ENCODE data around the gene ZNF516.
"Not testable (repeated sequence)": the region's sequence is repeated elsewhere in the genome, so short reads cannot be mapped to it uniquely, and the experiment has no call there.

Gene ZNF516, protein sequence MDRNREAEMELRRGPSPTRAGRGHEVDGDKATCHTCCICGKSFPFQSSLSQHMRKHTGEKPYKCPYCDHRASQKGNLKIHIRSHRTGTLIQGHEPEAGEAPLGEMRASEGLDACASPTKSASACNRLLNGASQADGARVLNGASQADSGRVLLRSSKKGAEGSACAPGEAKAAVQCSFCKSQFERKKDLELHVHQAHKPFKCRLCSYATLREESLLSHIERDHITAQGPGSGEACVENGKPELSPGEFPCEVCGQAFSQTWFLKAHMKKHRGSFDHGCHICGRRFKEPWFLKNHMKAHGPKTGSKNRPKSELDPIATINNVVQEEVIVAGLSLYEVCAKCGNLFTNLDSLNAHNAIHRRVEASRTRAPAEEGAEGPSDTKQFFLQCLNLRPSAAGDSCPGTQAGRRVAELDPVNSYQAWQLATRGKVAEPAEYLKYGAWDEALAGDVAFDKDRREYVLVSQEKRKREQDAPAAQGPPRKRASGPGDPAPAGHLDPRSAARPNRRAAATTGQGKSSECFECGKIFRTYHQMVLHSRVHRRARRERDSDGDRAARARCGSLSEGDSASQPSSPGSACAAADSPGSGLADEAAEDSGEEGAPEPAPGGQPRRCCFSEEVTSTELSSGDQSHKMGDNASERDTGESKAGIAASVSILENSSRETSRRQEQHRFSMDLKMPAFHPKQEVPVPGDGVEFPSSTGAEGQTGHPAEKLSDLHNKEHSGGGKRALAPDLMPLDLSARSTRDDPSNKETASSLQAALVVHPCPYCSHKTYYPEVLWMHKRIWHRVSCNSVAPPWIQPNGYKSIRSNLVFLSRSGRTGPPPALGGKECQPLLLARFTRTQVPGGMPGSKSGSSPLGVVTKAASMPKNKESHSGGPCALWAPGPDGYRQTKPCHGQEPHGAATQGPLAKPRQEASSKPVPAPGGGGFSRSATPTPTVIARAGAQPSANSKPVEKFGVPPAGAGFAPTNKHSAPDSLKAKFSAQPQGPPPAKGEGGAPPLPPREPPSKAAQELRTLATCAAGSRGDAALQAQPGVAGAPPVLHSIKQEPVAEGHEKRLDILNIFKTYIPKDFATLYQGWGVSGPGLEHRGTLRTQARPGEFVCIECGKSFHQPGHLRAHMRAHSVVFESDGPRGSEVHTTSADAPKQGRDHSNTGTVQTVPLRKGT

DNA sequence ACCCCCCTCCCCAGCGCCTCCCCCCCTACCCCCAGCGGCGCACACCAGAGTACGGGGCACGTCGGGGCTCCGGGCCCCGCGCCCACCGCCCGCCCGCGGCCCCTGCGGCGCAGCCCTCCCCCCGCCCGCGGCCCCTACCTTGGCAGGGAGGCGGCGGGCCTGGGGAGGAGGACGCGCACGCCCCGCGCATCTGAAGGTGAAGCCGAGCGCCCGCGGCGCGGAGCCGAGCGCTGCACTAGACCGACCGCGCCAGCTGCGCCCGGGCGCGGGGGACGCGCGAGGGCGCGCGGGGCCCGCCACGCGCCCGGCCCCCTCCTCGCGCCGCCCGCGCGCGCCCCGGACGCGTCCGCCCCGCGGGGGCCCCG is at the start of gene ZNF516:
Gene ZNF516, minus strand, starts transcription at position 237 of the 365 bp plus-strand sequence. CDS start 52,188 bp downstream, outside the sequence.
- peak; percentile 90 for DNase-seq

DNA sequence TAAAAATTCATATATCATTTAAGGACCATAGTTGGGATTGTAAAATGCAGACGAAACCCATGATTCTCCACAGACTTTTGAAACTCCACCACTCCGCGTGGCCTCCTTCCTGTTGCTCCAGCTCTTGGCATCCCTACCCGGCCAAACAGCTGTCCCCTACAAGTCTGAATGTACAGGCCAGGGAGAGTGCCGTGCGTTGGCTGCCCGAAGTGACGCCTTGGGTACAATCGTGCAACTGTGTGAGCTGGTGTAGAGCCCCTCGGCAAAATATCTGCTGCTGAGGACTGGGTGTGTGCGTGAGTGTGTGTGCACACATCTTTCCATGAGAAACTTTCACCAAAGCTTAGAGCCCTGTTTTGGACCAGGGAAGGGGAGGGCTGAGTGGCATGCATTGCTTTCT is 43.8 kb upstream of the ZNF516 start:
- no peak for DNase-seq

DNA sequence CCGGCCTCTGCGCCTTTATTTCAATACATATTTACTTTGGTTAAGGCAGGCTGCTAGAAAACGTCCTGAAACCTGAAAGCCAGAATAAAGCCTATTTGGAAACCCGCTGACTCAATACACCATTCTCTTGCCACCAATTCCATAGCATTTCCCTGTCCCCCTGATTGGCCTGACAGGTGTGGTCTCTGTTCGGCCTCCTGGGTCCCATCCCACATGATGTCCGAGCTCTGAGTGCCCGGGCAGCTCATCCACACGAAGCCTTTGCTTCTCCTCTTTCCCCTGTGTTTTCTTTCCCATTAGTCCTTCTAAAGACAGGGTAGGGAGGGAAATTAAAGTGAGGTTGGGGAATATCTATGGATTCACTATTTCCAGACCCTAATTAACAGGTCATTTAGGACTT is 42.6 kb upstream of the ZNF516 start:
- DNase-seq = no peak

DNA sequence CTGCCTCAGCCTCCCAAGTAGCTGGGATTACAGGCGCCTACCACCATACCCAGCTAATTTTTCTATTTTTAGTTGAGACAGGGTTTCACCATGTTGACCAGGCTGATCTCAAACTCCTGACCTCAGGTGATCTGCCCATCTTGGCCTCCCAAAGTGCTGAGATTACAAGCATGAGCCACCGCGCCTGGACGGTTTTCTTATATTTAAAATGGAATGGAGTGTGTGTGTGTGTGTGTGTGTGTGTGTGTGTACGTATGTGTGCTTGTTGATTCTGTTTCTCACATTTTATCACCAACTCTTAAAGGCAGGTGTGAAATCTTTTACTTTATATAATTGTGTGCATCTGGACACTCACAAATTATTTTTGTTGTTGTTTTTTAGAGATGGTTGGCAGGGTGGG is 41.6 kb upstream of the ZNF516 start:
- DNase-seq = not testable (repeated sequence)

DNA sequence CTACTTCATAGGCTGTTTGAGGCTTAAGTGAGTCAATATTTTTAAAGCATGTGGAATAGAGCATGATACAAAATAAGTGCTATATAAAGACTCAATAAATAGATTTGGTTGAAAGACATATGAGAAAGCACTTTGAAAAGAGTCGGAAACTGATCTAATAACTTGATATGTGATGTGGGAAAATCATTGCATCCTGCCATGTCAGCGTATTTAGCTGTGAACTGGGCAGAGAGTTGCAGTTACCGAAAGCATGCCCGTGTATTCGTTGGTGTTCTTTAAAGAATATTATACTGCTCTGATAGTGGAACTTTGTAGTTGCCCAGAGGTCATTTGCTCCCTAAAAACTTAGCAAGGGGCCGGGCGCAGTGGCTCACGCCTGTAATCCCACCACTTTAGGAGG is 37.8 kb upstream of the ZNF516 start:
- DNase-seq = no peak

DNA sequence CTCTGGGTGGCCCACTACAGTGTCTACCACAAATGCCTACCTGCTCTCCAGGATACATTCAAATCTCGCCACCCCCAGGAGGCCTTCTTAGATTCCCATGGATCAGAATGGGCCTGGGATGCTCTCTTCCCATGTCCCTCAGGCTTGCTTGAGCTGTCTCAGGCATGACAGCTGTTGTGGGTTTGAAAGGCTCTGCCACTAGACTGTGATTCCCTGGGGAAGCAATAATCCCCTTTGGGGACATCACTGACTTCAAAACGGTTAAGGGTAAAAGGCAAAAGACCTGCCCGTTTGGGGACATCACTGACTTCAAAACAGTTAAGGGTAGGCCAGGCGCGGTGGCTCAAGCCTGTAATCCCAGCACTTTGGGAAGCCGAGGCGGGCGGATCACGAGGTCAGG is 35.8 kb upstream of the ZNF516 start:
- no peak for DNase-seq

DNA sequence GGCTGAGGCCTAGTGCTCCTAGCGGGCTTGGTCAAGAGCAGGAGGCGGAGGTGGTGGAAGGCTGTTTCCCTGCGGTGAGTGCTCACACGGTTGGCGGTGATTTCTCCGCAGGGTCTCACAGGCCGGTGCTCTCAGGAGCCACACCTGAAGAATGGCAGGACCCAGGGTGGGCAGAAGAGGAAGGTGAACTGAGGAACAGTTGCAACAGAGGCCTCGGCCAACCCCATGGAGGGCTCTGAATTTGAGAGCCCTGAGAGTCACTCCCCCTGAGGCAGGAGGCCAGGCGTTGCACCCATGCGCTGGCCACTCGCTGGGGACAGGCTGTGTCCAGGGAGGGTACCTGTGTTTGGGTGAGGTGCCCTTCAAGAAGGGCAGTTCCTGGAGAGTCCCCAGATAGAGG is 35.3 kb upstream of the ZNF516 start:
- no peak for DNase-seq

DNA sequence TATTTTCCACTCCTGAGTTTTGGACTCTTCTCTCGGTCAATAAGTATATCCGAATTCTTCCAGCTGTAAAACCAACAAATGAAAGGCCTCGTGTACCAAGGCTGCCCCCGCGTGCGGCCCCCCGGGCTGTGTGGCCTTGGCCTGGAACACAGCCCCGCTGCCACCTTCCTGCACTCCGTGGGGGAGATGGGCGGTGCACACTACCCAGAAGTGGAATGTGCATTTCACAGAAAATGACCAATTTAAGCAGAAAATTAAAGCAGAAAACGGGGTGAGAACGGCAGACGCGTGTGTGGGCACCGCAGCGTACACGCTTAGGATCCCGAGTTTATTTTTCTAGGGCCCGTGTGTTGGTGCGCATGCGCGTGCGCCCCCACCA is 34.4 kb upstream of the ZNF516 start:
- DNase-seq = no peak

DNA sequence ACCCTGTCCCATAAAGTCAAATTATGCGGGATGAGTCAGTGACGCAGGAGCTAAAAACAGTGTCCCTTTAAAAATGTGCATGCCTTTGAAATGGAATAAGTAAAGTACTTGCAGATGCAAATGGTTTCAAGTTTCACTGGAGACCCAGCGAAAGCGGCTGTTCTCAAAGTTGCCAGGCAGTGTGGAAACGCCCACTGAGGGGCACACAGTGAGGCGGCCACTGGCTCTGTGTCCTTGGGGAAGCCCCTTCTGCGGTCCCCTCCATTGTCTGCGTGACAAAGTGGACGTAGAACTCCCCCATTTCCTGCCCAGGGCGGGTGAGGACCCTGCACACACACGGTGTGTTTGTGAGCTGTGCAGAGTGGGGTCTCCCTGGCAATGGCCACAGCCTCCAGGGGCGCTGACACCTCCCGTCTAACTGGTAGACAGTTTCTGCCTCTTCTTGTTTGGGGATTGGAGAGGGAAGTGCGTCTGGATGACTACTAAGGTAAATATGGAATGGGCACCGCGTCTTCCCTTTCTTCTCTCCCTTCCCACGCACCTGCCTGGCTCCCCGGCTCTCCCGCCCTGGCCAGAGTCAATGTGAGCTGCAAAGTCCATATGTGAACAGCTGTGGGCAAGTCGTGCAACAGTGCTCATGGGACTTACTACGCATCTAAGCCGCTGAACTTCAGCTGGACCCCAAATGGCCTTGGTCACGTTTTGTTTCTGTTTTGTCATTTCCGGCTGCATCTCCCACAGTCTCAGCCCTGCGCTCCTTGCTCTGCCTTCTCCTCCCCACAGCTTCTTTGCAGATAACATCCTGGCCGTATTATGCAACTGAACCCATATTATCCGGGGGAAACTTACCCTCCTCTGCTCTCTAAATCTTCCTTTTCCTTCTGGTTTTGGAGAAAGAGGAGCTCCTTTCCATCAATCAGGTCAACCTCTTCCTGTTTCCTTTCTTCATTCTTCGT is 33.7 kb upstream of the ZNF516 start:
- peak; percentile 71 for DNase-seq

DNA sequence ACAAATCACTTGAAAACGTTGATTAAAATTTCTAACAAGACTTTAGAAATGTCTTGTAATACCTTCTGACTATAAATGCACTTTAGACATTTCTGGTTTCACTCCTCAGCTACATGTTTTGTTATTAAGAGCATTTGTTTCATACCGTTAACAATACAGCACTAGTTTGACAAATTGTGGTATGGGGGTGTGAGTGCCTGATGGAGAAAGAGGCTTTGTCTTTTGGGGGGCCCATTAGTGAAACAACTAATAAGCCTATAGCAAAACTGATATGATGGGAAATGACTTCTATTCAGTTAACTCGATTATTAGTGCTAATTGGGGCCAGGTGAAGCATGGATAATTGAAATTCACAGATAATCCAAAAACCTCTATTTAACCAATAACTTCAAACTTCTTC is 30.9 kb upstream of the ZNF516 start:
- no peak for DNase-seq

DNA sequence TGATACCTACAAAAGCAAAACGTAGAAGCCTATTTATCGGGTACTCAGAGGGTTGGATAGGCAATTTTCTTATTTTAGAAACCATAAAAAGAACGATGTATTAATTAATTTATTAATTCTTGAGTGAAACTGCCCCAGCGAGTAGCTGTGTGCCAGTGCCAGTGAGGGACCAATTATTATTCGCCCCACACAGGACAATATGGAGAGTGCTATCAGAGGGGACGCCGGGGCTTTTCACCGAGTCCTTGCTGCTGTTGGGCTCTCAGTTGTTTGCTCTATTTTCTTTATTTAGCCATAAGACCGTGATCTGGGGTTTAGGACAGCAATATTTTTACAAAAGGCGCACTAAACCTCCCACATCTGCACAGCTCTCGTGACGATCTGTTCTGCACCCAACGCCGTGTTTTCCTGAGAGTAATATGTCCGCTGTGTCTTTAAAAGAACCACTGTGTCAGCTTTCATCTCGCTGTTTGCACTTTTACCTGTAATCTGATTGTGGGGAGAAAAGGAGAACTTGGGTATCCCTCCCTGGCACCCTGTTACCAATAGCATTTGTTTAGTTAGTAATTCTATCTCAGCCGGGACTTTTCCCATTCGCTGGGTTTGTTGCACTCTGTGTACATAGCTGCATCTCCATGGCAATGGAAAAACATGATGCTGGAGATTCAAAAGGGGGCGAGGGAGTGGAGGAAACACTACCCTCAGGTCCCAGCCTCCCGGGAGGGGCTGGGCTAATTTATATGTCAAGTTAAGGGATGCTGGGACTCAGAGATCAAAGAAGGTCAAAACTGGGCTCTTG is 30.1 kb upstream of the ZNF516 start:
- peak; percentile 96 for DNase-seq

DNA sequence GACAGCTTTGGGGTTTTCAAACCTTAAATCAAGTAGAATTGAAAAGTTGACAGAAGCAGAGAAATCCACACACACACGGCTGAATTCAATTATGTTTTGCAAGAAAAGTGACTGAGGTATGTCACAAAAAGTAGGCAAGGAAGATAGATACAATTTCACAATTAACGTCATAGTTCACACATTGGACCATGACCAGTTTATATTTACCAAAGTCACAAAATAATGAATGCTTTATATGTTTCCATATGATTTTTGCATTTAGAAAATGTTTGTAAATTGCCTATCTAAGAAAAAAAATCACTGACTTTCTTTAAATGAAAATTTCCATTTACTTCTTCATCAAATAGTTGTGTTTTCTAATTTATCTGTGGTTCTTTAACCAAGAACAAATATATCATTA is 29.4 kb upstream of the ZNF516 start:
- DNase-seq = no peak

DNA sequence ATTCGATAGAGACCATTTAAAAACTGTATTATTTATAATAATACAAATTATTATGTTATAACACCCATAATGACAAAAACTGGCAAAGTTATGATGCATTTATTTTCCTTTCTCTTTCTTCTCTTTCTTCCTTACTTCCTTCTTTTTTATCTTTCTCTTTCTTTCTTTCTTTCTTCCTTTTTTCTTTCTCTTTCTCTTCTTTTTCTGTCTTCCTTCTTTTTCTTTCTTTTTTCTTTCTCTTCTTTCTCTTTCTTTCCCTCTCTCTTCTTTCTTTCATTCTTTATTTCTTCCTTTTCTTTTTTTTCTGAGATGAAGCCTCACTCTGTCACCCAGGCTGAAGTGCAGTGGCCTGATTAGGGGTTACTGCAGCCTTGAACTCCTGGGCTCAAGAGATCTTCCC is 27.5 kb upstream of the ZNF516 start:
- no peak for DNase-seq

DNA sequence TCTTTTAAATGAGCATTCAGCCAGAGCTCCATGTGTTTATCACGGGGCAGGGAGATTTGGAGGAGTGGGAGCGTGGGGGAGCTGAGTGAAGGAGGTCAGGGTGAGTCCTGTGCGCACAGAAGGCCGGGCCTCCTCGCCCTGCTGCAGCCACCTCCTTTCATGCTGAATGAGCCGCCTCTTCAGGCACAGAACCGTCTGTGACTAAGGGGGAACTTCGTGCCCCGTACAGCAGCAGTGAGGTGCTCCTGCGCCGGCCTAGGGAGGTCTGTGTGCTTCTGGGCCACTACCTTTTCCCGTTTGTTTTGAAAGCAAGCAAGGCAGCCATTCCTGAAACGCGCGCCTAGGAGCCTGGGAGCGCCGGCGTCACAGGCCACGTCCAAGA is 27.1 kb upstream of the ZNF516 start:
- no peak for DNase-seq

DNA sequence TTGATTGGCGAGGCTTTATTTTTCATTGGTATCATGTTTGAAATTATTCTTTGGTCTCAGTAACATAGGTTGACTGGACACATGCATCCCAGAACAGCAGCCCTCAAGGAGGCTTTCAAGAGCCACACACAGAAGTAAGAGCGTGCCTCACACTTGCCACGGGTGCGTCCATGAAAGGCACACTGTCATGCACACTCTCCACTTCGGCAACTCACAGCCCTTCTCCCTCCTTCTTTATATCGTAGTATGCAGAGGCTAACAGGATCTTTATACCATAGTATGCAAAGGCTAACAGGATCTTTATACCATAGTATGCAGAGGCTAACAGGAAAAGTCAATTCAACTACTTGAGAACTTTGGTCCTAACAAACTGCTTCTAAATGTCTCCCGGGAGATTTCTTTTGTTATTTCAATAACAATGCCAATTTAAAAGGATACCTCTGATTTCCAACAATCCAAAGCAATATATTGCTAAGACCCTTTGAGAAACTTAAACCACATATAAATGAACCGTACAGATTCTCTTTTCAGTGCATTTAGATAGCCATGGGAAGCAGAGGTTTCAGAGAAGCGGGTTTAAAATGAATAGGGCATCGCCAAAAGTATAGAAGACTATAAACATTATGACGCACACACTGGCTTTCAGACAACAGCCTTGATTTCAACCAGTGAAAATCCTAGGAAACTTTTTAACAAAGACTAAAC is 26.5 kb upstream of the ZNF516 start:
- no peak for DNase-seq

DNA sequence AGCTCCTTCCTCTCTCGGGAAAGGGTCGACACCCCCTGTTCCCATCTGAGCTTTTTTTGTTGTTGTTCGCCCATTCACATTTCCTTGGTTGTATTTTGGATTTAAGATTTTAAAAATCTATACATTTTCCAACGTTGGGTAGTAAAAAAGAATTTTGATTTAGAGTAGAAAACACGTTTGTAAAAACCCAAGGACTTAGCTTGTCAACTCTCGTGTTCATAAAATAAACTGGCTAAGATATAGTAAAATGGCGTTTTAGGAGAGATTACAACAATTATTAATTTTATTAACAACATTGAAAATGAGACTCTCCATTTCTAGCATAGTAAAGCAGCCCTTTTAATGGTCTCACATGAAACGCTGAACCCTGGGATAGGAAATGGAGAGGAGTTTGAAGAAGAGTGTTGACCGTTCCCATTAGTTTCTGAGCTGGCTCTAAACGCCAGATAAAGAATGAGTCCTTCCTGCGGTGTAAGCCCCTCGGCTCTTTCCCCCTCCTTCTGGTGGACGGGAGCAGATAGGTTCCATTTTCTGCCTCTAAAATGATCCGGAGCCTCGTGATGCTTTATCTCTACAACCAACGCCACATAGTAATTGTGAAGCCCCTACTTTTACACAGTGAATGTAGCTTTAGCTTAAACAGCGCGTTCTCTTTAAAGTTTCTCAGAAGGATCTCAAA is 24.0 kb upstream of the ZNF516 start:
- DNase-seq = peak; percentile 68

DNA sequence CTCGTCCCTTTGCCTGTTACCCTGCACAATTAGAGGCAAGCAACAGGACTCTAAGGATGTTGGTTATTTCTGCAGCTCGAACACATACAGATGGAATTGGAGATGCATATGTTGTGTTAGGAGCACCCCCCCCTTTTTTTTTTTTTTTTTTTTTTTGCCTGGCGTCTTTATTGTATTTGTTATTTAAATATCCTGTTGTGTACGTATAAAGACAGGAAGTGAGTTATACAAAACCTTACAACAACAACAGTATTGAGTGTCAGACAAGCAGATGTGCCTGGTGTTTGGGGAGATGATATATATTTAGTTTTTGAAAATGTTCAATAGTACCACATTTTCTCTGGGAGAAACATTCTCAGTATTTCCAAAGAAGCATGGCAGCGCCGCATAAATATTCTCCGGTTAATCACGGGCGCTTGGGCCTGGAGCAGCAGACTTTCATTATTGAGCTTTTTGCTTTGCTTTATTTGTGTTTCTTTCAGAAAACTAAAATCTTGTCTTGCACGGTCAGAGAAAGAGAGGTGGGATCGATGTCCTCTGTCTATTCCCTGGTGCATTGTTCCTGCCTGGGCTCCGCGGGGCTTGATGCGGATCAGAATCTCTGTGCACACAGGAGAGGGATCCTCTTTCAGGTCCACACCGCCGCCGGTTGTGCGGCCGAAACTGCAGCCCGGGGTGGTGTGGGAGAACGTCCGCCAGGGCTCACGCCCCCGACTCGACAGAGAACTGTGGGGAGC is 23.2 kb upstream of the ZNF516 start:
- DNase-seq = peak; percentile 88

DNA sequence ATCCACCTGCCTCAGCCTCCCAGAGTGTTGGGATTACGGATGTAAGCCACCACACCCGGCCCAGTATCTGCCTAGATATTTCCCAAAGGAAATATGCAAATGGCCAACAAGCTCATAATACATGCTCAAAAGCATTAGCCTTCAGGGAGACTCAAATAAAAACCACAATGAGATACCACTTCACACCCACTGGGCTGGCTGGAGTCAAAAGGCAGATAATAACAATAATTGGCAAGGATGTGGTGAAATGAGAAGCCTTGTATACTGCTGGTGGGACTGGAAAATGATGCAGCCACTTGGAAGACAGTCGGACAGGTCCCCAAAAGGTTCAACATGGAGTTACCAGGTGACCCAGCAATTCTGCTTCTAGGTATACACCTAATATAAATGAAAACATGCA is 20.5 kb upstream of the ZNF516 start:
- no peak for DNase-seq

DNA sequence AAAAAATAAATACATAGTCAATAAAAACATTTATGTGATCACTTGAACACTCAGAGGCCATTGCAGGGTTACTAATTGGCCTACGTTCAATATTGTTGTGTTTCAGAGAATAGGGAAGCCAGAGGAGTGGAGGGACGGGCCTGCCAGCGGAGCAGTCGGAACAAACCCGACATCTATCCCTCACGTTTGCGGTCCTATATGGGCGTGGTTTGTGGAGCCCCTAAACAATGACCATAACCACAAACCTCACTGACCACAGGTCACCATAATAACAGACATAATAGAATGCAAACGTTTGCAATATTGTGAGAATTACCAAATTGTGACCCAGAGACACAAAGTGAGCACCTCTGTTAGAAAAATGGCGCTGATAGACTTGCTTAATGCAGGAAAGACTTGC is 19.5 kb upstream of the ZNF516 start:
- no peak for DNase-seq
